Keratinocyte (primary cell): ENCODE data around the gene CCER1. TPM values are rescaled to one million over a fixed set of nuclear protein-coding genes. Genes with fewer than 3 reads are reported as not detected.

Experiments
- DNase-seq: peaks from one replicate; pipeline ENCODE4 v3.0.0-alpha.2; 2011; ENCODE audit warnings: low read depth, missing footprints, low spot score
- FAIRE-seq: peaks from 2 replicates; lab custom pipeline; 2011; peaks lifted over from hg19 to GRCh38; lab: Jason Lieb, UNC
- H2AFZ ChIP-seq: 2 replicates; pipeline ENCODE4 v1.6.0; 2012; ENCODE audit warnings: low read length, control low read depth, inconsistent platforms; ENCODE audit not compliant: control insufficient read depth
- H3K27ac ChIP-seq: 2 replicates; pipeline ENCODE4 v1.5.1; 2011; ENCODE audit warnings: low read length; ENCODE audit not compliant: control insufficient read depth, insufficient read depth
- H3K27me3 ChIP-seq: 3 replicates; pipeline ENCODE4 v1.6.0; 2011; ENCODE audit warnings: low read length; ENCODE audit not compliant: control insufficient read depth, insufficient read depth; ENCODE audit errors: extremely low read depth
- H3K36me3 ChIP-seq, 2 experiments: 2 replicates in 1 of 2; 3 replicates in 1 of 2; pipeline ENCODE4 v1.5.1; 2011; ENCODE audit warnings: low read length in 2 of 2, mild to moderate bottlenecking in 1 of 2; ENCODE audit not compliant: control insufficient read depth in 2 of 2, insufficient read depth in 2 of 2; ENCODE audit errors: extremely low read depth in 1 of 2
- H3K4me1 ChIP-seq: 3 replicates; pipeline ENCODE4 v1.5.1; 2011; ENCODE audit warnings: low read length; ENCODE audit not compliant: control insufficient read depth, insufficient read depth; ENCODE audit errors: extremely low read depth
- H3K4me2 ChIP-seq: 3 replicates; pipeline ENCODE4 v1.6.0; 2011; ENCODE audit warnings: low read depth, low read length; ENCODE audit not compliant: control insufficient read depth, insufficient read depth; ENCODE audit errors: extremely low read depth
- H3K4me3 ChIP-seq, 3 experiments: fragments of 200-600 bp in 1 of 3; sonication (generic) in 1 of 3; 2 replicates in 2 of 3; 3 replicates in 1 of 3; pipeline ENCODE4 v1.5.1; 2011 to 2016; ENCODE audit warnings: low read length in 3 of 3, mild to moderate bottlenecking in 3 of 3, control low read depth in 2 of 3, inconsistent platforms in 1 of 3, low read depth in 1 of 3, mixed read lengths in 1 of 3, mixed run types in 1 of 3, moderate library complexity in 1 of 3; ENCODE audit not compliant: control insufficient read depth in 2 of 3, insufficient read depth in 2 of 3; ENCODE audit errors: extremely low read depth in 1 of 3
- H3K79me2 ChIP-seq: 2 replicates; pipeline ENCODE4 v1.6.0; 2012; ENCODE audit warnings: low read length; ENCODE audit not compliant: control insufficient read depth, insufficient read depth
- H3K9ac ChIP-seq: 3 replicates; pipeline ENCODE4 v1.6.0; 2011; ENCODE audit warnings: low read length; ENCODE audit not compliant: control insufficient read depth, insufficient read depth; ENCODE audit errors: extremely low read depth
- H3K9me1 ChIP-seq: 3 replicates; pipeline ENCODE4 v1.6.0; 2011; ENCODE audit warnings: low read length; ENCODE audit not compliant: control insufficient read depth, insufficient read depth; ENCODE audit errors: extremely low read depth
- H3K9me3 ChIP-seq: 2 replicates; pipeline ENCODE4 v1.5.1; 2012; ENCODE audit warnings: low read depth, low read length; ENCODE audit not compliant: control insufficient read depth
- H4K20me1 ChIP-seq: 3 replicates; pipeline ENCODE4 v1.6.0; 2011; ENCODE audit warnings: low read length; ENCODE audit not compliant: control insufficient read depth, insufficient read depth; ENCODE audit errors: extremely low read depth
- CTCF ChIP-seq, 3 experiments: IDR thresholded peaks in 1 of 3; conservative IDR thresholded peaks in 1 of 3; optimal IDR thresholded peaks in 1 of 3; 2 replicates in 2 of 3; 3 replicates in 1 of 3; pipeline versions ENCODE3 to v1.5.1; 2011; ENCODE audit warnings: low read length in 3 of 3, mild to moderate bottlenecking in 3 of 3, moderate library complexity in 2 of 3, control low read depth in 1 of 3, inconsistent platforms in 1 of 3; ENCODE audit not compliant: insufficient read depth in 2 of 3; ENCODE audit errors: extremely low read depth in 1 of 3
- EZH2 ChIP-seq: IDR thresholded peaks from one replicate; pipeline ENCODE4 v1.6.1; 2012; ENCODE audit warnings: inconsistent platforms, mild to moderate bottlenecking, low read length, moderate library complexity
- dilution Hi-C: fragments of 300-500 bp; cut with MboI; formaldehyde crosslinking; loops from one replicate; pipeline ENCODE4 v1.7.0; 2020; ENCODE audit warnings: low sequenced_read_pairs; ENCODE audit not compliant: extremely low pct_ligation_motif_present
- polyA plus RNA-seq, 5 experiments: library from polyadenylated mRNA; depleted of rRNA in 3 of 5; stranded (reverse) in 3 of 5; stranded (forward) in 1 of 5; unstranded in 1 of 5; fragments of >200 nt; gene quantifications; 1 replicate in 1 of 5; 2 replicates in 3 of 5; 3 replicates in 1 of 5; pipeline versions ENCODE4 v1.2.1 to v1.2.3, GENCODE V29; 2011 to 2012; ENCODE audit warnings: missing spikeins in 2 of 5, low read depth in 1 of 5, low replicate concordance in 1 of 5

CCER1 gene
- polyA plus RNA-seq, 1 donor (not counting 4 experiments of a cell fraction or from before 2014, with no cell fraction given), result not detected

- Histone ChIP-seq H3K9me1 (no peaks in the 10 kb centered on the region), H3K4me1 (peaks cover 4% of the 10 kb centered on the region), H3K4me2 (no peak overlapping the region), H2AFZ (no peak overlapping the region), H3K4me3 (no peak overlapping the region), H3K27ac (no peak overlapping the region), H3K27me3 (no peaks in the 10 kb centered on the region), H3K9me3 (no peaks in the 10 kb centered on the region), H4K20me1 (no peaks in the 10 kb centered on the region), H3K9ac (no peak overlapping the region), H3K79me2 (no peaks in the 10 kb centered on the region), H3K36me3 (no peaks in the 10 kb centered on the region)
- TF ChIP-seq CTCF (optimal IDR thresholded peaks at IDR 0.05 in 1 of 3, IDR thresholded peaks at IDR 0.05 in 1 of 3, conservative IDR thresholded peaks at IDR 0.05 in 1 of 3; ENCODE audit: extremely low read depth in 1 of 3, insufficient read depth in 2 of 3, low read length in 3 of 3) (peak in 1 of 3 experiments; percentile 5), EZH2 (no peak)
- FAIRE-seq, result no peak
- DNase-seq, result no peak
- dilution Hi-C loops, result no loop called here
Measured at GRCh38 chr12:90970471-90970870, 15.5 kb upstream of the CCER1 start.

DNA sequence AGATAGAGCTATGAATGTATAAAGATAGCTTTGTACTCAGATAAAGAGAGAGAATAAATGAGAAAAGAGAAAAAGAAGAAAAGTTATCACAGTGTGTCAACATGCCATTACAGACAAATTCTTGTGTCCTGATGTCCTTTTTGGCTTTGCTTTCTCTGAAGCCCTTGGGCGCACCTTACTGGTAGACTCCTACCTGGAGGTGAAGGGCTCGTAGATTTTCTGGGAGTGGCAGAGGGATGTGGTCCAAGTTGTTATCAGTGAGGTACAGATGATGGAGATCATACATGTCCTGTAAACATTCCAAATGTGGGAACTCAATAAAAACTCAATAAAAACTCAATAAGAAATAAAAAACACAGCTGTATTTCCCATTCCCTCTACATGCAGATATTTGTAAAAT lies 14.9 kb upstream of the CCER1 start:
- Histone ChIP-seq H3K9ac (no peak overlapping the region), H3K4me2 (no peak overlapping the region), H3K27me3 (no peaks in the 10 kb centered on the region), H3K27ac (no peak overlapping the region), H4K20me1 (no peaks in the 10 kb centered on the region), H3K9me3 (no peaks in the 10 kb centered on the region), H3K4me3 (no peak overlapping the region), H3K4me1 (peaks cover 4% of the 10 kb centered on the region), H3K36me3 (no peaks in the 10 kb centered on the region), H3K79me2 (no peaks in the 10 kb centered on the region), H3K9me1 (no peaks in the 10 kb centered on the region), H2AFZ (no peak overlapping the region)
- dilution Hi-C loops, result no loop called here
- DNase-seq (no peak), FAIRE-seq (no peak)
- no peak for TF ChIP-seq CTCF (optimal IDR thresholded peaks at IDR 0.05 in 1 of 3, IDR thresholded peaks at IDR 0.05 in 1 of 3, conservative IDR thresholded peaks at IDR 0.05 in 1 of 3; ENCODE audit: extremely low read depth in 1 of 3, insufficient read depth in 2 of 3, low read length in 3 of 3)
- TF ChIP-seq EZH2, result no peak
